Hepatic stellate cell (primary cell): ENCODE measurements around the gene TNFSF15.

Experiments
- DNase-seq: peaks from one replicate; pipeline ENCODE4 v3.0.0; 2011; ENCODE audit warnings: low spot score

TNFSF15 gene

GRCh38 chr9:114825126-114825795 is 19.4 kb upstream of the TNFSF15 start:
- DNase-seq = no peak

GRCh38 chr9:114824110-114824509 is 18.3 kb upstream of the TNFSF15 start:
- no peak for DNase-seq

GRCh38 chr9:114823441-114823840 is 17.6 kb upstream of the TNFSF15 start:
- DNase-seq = no peak

GRCh38 chr9:114822708-114823107 is 16.9 kb upstream of the TNFSF15 start:
- no peak for DNase-seq

- DNase-seq = no peak
Observed at GRCh38 chr9:114820776-114821501, 15.1 kb upstream of the TNFSF15 start.

GRCh38 chr9:114818178-114818577 is 12.3 kb upstream of the TNFSF15 start:
- DNase-seq = no peak

GRCh38 chr9:114813717-114814418 is 8.0 kb upstream of the TNFSF15 start:
- no peak for DNase-seq

GRCh38 chr9:114811966-114812636 is 6.3 kb upstream of the TNFSF15 start:
- no peak for DNase-seq

- DNase-seq = no peak
Observed at GRCh38 chr9:114811301-114811700, 5.5 kb upstream of the TNFSF15 start.

- DNase-seq = no peak
Observed at GRCh38 chr9:114810614-114811013, 4.8 kb upstream of the TNFSF15 start.

GRCh38 chr9:114806526-114806900 is 674 bp upstream of the TNFSF15 start:
- no peak for DNase-seq

GRCh38 chr9:114804505-114804904 is 1.3 kb downstream of the TNFSF15 start:
- peak; percentile 60 for DNase-seq

- no peak for DNase-seq
Observed at GRCh38 chr9:114803479-114804265, 2.2 kb downstream of the TNFSF15 start.

GRCh38 chr9:114799925-114800324 is 5.9 kb downstream of the TNFSF15 start:
- DNase-seq = no peak

- DNase-seq = no peak
Observed at GRCh38 chr9:114799441-114799840, 6.4 kb downstream of the TNFSF15 start.

- no peak for DNase-seq
Observed at GRCh38 chr9:114798780-114799427, 6.9 kb downstream of the TNFSF15 start.

- DNase-seq = no peak
Observed at GRCh38 chr9:114798101-114798500, 7.7 kb downstream of the TNFSF15 start.

GRCh38 chr9:114792396-114792795 is 13.4 kb downstream of the TNFSF15 start:
- DNase-seq = no peak

GRCh38 chr9:114791736-114792135 is 14.1 kb downstream of the TNFSF15 start:
- DNase-seq = no peak

- DNase-seq = no peak
Observed at GRCh38 chr9:114791312-114791711, 14.5 kb downstream of the TNFSF15 start.

- no peak for DNase-seq
Observed at GRCh38 chr9:114790521-114790920, 15.3 kb downstream of the TNFSF15 start.
